Measurements from ENCODE around the gene RTP1.

GRCh38 chr3:187208159-187208558 lies 10.9 kb downstream of the RTP1 start:
- TF ChIP-seq CTCF (IDR thresholded peaks at IDR 0.05) (no peak), ZFX (IDR thresholded peaks at IDR 0.05; ENCODE audit: borderline replicate concordance) (no peak)
